Gastroesophageal sphincter (tissue), 4 donors: Measurements from ENCODE around the gene PSMG1. TPM values are rescaled to one million over a fixed set of nuclear protein-coding genes. Genes with fewer than 3 reads are reported as not detected.

ENCODE experiments used
- ATAC-seq: fragments of 150-250 bp; one replicate; pipeline ENCODE4 v1.9.1; 2016; ENCODE audit warnings: mild to moderate bottlenecking, moderate library complexity
- H3K27ac ChIP-seq, 4 donors: fragments of 200-600 bp; sonication (generic) in 3 of 4; 1 replicate in 3 of 4; 2 replicates in 1 of 4; pipeline ENCODE4 v1.5.1; 2016 to 2019
- H3K27me3 ChIP-seq: fragments of 200-600 bp; sonication (generic); one replicate; pipeline ENCODE4 v1.5.1; 2019
- H3K36me3 ChIP-seq, 2 donors: fragments of 200-600 bp; sonication (generic); one replicate each; pipeline ENCODE4 v1.5.1; 2019; ENCODE audit warnings: control low read depth in 1 of 2
- H3K4me1 ChIP-seq, 3 donors: fragments of 200-600 bp; sonication (generic); 1 replicate in 2 of 3; 2 replicates in 1 of 3; pipeline ENCODE4 v1.5.1; 2016 to 2019; ENCODE audit warnings: control low read depth in 2 of 3
- H3K4me3 ChIP-seq, 2 donors: fragments of 200-600 bp; sonication (generic); one replicate each; pipeline ENCODE4 v1.5.1; 2019; ENCODE audit warnings: mild to moderate bottlenecking in 1 of 2, moderate library complexity in 1 of 2
- H3K9me3 ChIP-seq, 3 donors: fragments of 200-600 bp; sonication (generic); one replicate each; pipeline ENCODE4 v1.5.1; 2017 to 2019; ENCODE audit warnings: control low read depth in 2 of 3
- EP300 ChIP-seq: sonication (generic); formaldehyde crosslinking; IDR thresholded peaks from one replicate; pipeline ENCODE4 v1.6.1; 2017; ENCODE audit warnings: antibody characterized with exemption, mild to moderate bottlenecking
- POLR2A ChIP-seq, 2 donors: fragments of 450-650 bp; IDR thresholded peaks; one replicate each; pipeline ENCODE4 v1.6.1; 2017; ENCODE audit warnings: antibody characterized with exemption in 2 of 2, mild to moderate bottlenecking in 2 of 2, moderate library complexity in 1 of 2
- POLR2AphosphoS5 ChIP-seq: sonication (generic); formaldehyde crosslinking; IDR thresholded peaks from one replicate; pipeline ENCODE4 v1.6.1; 2017; ENCODE audit warnings: antibody characterized with exemption
- WGBS, 2 donors: methylation state at CpG; one replicate each; pipeline ENCODE4 v1.1.5; 2018; ENCODE audit warnings: low coverage in 1 of 2; 5-methylcytosine and 5-hydroxymethylcytosine counted together
- total RNA-seq, 4 donors: library from RNA; depleted of rRNA; stranded (reverse); fragments of >200 nt; gene quantifications; one replicate each; pipeline ENCODE4 v1.1.0, GENCODE V29; 2016
- TF ChIP-seq, protein P1 (sequence below), 4 experiments: fragments of 200-600 bp in 2 of 4; fragments of 450-650 bp in 2 of 4; sonication (generic) in 1 of 4; IDR thresholded peaks; one replicate each; pipeline ENCODE4 v1.5.1; 2017 to 2019; ENCODE audit warnings: antibody characterized with exemption in 4 of 4, mild to moderate bottlenecking in 2 of 4, moderate library complexity in 2 of 4

Gene PSMG1
- total RNA-seq, 4 donors from 2014 or later = 19.0 to 33.7 (median 30.4) TPM

DNA sequence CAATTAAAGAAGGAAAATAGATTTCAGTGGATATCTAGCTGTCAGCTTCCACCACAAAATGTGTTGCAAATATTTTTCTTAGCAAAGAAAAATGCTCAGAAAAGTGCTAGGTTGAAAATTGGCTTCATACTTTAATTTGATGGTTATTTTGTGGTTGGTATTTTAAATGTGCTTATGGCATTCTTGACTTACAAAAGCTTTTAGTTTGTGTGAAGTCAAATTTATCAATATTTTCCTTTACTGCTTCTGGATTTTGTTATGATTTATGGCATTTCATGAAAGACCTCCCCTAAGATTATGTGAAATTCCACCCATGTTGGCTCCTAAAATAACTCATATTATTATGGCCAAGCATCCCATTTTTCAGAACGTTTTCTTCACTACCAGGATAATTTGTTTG, 51.5 kb downstream of the PSMG1 start:
- TF ChIP-seq POLR2A (IDR thresholded peaks at IDR 0.05) = no peak
- no peak for TF ChIP-seq POLR2AphosphoS5
- no peak for TF ChIP-seq EP300
- TF ChIP-seq, protein P1, sequence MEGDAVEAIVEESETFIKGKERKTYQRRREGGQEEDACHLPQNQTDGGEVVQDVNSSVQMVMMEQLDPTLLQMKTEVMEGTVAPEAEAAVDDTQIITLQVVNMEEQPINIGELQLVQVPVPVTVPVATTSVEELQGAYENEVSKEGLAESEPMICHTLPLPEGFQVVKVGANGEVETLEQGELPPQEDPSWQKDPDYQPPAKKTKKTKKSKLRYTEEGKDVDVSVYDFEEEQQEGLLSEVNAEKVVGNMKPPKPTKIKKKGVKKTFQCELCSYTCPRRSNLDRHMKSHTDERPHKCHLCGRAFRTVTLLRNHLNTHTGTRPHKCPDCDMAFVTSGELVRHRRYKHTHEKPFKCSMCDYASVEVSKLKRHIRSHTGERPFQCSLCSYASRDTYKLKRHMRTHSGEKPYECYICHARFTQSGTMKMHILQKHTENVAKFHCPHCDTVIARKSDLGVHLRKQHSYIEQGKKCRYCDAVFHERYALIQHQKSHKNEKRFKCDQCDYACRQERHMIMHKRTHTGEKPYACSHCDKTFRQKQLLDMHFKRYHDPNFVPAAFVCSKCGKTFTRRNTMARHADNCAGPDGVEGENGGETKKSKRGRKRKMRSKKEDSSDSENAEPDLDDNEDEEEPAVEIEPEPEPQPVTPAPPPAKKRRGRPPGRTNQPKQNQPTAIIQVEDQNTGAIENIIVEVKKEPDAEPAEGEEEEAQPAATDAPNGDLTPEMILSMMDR (IDR thresholded peaks at IDR 0.05) = no peak
- ATAC-seq = no peak
- no peak overlapping the region for H3K4me3 ChIP-seq
- H3K4me1 ChIP-seq = no peaks in the 10 kb centered on the region
- no peaks in the 10 kb centered on the region for H3K36me3 ChIP-seq
- no peaks in the 10 kb centered on the region for H3K27me3 ChIP-seq
- peaks cover 0 to 8% (median 0%) of the 10 kb centered on the region in 3 donors for H3K9me3 ChIP-seq
- no peak overlapping the region for H3K27ac ChIP-seq
- WGBS, 2 donors = 73 to 83% methylated on average over 1 of the region's 1 CpG

DNA sequence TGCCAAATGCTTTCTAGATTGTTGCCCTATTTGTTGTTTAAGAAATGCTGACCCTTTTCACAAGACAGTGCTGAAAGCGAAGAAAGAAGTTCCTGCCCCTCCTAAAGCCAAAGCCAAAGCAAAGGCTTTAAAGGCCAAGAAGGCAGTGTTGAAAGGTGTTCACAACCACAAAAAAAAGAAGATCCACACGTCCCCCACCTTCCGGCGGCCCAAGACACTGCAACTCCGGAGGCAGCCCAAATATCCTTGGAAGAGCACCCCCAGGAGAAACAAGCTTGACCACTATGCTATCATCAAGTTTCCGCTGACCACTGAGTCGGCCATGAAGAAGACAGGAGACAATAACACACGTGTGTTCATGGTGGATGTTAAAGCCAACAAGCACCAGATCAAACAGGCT, 55.7 kb downstream of the PSMG1 start:
- no peak overlapping the region for H3K27ac ChIP-seq
- no peaks in the 10 kb centered on the region for H3K27me3 ChIP-seq
- 38 to 52% methylated on average over 3 to 6 of the region's 8 CpGs for WGBS, 2 donors
- H3K4me1 ChIP-seq = peaks cover 0 to 18% (median 0%) of the 10 kb centered on the region in 3 donors
- H3K36me3 ChIP-seq = no peaks in the 10 kb centered on the region
- no peak for ATAC-seq
- no peak overlapping the region for H3K4me3 ChIP-seq
- H3K9me3 ChIP-seq = peaks cover 0 to 15% (median 0%) of the 10 kb centered on the region in 3 donors
- TF ChIP-seq POLR2AphosphoS5 = no peak
- no peak for TF ChIP-seq EP300
- no peak for TF ChIP-seq POLR2A (IDR thresholded peaks at IDR 0.05)
- TF ChIP-seq, protein P1 (IDR thresholded peaks at IDR 0.05) = no peak

DNA sequence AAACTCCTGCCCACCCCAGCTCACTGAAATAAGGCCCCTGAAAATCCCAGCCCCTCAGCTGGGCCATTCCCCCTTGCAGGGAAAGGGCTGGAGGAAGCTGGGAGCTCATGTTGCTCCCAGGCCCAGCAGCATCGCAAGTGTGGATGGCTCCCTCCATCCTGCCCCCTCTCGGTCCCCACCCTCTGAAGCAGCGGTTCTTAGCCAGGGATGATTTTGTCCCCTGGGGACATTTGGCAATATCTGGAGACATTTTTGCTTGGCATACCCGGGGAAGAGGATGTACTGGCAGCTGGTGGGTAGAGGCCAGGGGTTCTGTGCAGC, 56.8 kb downstream of the PSMG1 start:
- H3K27ac ChIP-seq = peak overlapping the region in 1 of 4 donors; percentile 12
- H3K4me3 ChIP-seq = no peak overlapping the region
- TF ChIP-seq, protein P1 (IDR thresholded peaks at IDR 0.05) = no peak
- TF ChIP-seq EP300 (no peak), POLR2A (IDR thresholded peaks at IDR 0.05) (no peak), POLR2AphosphoS5 (no peak)
- H3K9me3 ChIP-seq = peaks cover 0 to 15% (median 0%) of the 10 kb centered on the region in 3 donors
- ATAC-seq = no peak
- H3K36me3 ChIP-seq = no peaks in the 10 kb centered on the region
- H3K27me3 ChIP-seq = no peaks in the 10 kb centered on the region
- WGBS, 2 donors = no CpG with 5 or more reads among the region's 4 CpGs
- peaks cover 0 to 18% (median 0%) of the 10 kb centered on the region in 3 donors for H3K4me1 ChIP-seq

DNA sequence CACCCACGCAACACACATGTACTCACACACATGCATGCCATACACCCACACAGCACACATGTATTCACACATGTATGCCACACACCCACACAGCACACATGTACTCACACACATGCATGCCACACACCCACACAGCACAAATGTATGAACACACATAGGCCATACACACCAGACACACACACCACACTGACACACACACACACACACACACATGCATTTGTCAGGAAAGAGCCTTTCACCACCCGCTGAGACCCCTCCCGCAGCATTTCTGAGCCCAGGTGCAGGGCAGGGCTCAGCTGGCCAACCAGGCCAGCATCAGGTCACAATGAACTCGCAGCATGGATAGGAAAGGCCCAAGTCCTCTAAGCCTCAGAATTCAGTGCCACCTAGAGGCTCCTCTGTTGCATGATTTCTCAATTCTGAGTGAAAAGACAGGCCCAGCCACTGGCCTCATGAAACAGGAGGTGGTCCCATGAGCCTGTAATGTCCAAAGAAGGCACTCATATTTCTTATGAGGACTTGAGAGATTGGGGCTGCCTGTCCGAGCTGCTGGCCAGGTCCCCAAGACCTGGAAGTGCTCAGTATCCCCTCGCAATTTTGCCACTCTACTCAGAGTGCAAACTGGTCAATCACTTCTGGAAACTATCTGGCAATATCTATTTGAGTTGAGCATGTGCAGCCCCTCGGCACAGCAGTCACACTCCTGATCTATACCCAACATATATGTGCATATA, 57.3 kb downstream of the PSMG1 start:
- ATAC-seq = peak; percentile 89
- H3K27ac ChIP-seq = peak overlapping the region in 1 of 4 donors; percentile 12
- WGBS, 2 donors = 10 to 35% methylated on average over 1 to 2 of the region's 7 CpGs

More for the DNA sequence above, 57.3 kb downstream of the PSMG1 start:
- TF ChIP-seq, protein P1 (IDR thresholded peaks at IDR 0.05) = peak in 3 of 4 experiments; percentile 76
- TF ChIP-seq EP300 (no peak), POLR2A (IDR thresholded peaks at IDR 0.05) (no peak), POLR2AphosphoS5 (peak; percentile 38)
- H3K4me1 ChIP-seq = peaks cover 0 to 18% (median 0%) of the 10 kb centered on the region in 3 donors
- peaks cover 0 to 9% (median 0%) of the 10 kb centered on the region in 3 donors for H3K9me3 ChIP-seq
- H3K36me3 ChIP-seq = no peaks in the 10 kb centered on the region
- H3K27me3 ChIP-seq = no peaks in the 10 kb centered on the region
- no peak overlapping the region for H3K4me3 ChIP-seq

Other genes starting within 250 kb of the PSMG1 start
- 100 to 1,000 TPM in 1 of 4 donors, 10 to 100 TPM in 3; 60.0 to 132 (median 71.2) TPM for gene BRWD1, start 130.2 kb upstream of the PSMG1 start, total RNA-seq
- 100 to 1,000 TPM in 1 of 4 donors, 10 to 100 TPM in 3; 69.0 to 117 (median 80.8) TPM for gene HMGN1, start 165.6 kb upstream of the PSMG1 start, total RNA-seq